ENCODE data around the gene CARD9.

DNA sequence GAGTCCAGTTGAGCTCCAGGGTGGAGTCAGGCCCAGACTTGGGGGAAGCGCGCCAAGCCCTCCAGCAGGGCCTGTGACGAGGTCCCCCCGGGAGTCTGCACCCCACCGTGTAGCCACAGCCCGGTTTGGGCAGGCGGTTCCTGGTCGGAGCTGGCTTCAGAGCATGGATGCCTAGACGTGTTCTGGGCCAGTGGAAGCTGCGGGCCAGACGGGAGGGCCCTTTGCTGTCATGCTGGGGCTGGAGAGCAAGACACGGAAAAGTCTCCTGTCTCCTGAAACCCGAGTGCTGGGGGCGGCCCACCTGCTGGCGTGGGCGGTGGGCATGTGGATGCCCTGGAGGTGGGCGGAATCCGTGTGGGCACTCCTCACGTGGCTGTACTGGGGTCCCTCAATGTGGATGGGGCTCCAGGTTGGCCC is 44.2 kb downstream of the CARD9 start:
- TF ChIP-seq CTCF (conservative IDR thresholded peaks at IDR 0.05 in 1 of 2, IDR thresholded peaks at IDR 0.05 in 1 of 2; ENCODE audit: low read depth in 1 of 2, low read length in 2 of 2), result no peak
- TF ChIP-seq EZH2 (IDR thresholded peaks at IDR 0.05; ENCODE audit: low read length, missing control alignments), result no peak

Measured in fibroblast of lung (primary cell).